DMS153 treated with DMSO at 0.1 percent for 48 hours (cell line): ENCODE results near the gene ZNF48.

Experiments
- DNase-seq: peaks from one replicate; lab custom pipeline; 2025; ENCODE audit not compliant: unreplicated experiment; lab: John Stamatoyannopoulos, UW

Gene ZNF48

DNA sequence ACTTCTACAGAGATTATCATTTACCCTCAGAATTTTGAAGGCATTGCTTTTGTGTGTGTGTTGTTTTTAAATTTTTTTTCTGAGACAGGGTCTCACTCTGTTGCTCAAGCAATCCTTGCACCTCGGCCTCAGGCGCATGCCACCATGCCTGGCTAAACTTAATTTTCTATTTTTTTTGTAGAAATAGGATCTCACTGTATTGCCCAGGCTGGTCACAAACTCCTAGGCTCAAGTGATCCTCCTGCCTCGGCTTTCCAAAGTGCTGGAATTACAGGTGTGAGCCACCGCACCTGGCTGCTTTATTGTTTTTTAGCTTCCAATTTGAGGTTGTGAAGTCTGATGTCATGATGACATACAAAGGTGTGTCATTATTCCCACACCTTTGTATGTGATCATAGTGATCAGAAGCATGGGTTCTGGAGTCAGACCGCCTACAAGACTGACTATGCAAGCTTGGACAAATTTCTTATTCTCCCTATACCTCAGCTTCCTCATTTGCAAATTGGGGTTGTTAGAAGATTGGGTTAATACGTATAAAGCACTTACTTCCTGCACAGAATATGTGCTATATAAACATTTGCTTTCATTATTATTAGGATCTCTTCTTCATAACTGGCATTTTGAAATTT lies 44.6 kb downstream of the ZNF48 start:
- no peak for DNase-seq

DNA sequence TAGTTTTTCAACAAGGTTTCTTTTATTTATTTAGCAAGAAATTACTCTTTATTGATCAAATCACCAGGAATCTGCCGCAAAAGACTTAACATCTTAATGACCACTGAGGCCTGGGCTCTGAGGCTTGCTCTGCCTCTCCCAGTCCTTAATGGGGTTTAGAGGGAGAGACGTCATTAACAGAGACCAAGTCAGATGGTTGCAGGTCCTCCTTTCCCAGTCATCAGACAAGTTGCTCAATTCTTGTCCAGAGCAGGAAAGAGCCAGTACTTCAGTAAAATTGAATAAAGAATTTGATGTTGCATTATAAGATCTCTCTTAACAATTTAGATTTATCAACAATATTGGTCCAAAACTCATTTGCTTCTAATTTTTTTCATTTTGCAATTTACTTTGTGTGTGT lies 48.4 kb downstream of the ZNF48 start:
- DNase-seq = no peak

DNA sequence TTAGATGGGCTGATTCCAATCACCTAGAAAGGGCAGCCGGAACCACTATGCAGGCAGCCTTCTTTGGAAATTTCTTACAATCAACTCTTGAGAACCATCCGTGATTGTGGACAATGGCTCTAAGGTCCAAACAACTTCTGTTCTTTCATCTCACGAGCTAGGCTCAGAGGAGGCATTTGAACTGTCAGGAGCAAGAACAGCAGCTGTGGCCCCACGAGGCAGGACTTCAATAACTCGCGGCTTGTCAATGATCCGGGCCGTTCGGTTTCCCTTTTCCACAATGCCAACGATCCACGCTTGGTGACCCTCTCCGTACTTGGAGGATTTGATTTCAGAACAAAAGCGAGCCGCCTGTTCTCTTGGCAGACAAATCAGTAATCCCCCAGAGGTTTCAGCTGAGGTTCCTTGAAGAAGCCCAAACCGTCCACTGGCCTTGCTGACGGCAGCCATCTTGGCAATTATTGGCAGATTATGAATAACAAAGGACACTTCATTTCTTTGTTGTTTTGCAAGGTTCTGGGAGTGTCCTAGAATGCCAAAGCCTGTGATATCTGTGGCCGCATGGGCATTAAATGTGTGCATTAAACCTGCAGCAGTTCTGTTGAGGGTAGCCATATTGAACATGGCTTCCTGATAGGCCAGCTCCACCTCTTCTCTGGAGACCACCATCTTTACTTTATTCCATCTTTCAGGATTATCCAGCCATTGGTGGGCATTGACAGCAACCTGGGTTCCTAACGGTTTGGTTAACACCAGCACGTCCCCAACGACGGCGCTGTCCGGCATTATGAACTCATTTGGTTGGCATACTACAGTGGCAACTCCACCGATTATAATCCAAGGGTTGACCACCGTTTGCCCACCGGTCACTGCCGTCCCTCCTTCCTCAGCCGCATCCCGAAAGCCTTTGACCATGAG lies 49.3 kb downstream of the ZNF48 start:
- no peak for DNase-seq

DNA sequence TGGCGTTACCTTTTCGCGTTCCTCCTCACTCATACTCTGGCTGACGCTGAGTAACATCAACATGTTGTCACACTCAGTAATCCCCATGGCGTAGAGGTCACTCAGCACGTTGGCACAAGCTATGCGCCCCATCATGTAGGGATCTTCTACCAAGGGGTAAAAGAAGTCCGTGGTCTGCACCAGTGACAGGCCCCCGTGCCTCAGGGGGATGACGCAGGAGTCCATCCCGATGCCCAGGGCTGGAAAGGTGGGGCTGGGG lies 49.9 kb downstream of the ZNF48 start:
- no peak for DNase-seq

GRCh38 chr16:30445408-30446202 lies 50.4 kb downstream of the ZNF48 start, which contains the start of gene SEPHS2:
Gene SEPHS2 (minus strand): TSS chr16:30445874. CDS start chr16:30445727, 147 bp downstream.
- DNase-seq = peak; percentile 88

- DNase-seq = no peak
Observed at GRCh38 chr16:30446203-30446595, 51.0 kb downstream of the ZNF48 start.

GRCh38 chr16:30447512-30448226 lies 52.4 kb downstream of the ZNF48 start:
- DNase-seq = no peak

- no peak for DNase-seq
Observed at GRCh38 chr16:30449116-30449435, 53.9 kb downstream of the ZNF48 start.
